GM12892 (cell line): ENCODE data around the gene C9orf78.
"Not testable (repeated sequence)": the region's sequence is repeated elsewhere in the genome, so short reads cannot be mapped to it uniquely, and the experiment has no call there.

Experiments
- DNase-seq: peaks from one replicate; pipeline ENCODE4 v3.0.0; 2011; ENCODE audit not compliant: insufficient read length
- FAIRE-seq: peaks from 2 replicates; lab custom pipeline; 2011; peaks lifted over from hg19 to GRCh38; lab: Jason Lieb, UNC
- POLR2A ChIP-seq: IDR thresholded peaks from 2 replicates; pipeline ENCODE4 v1.6.1; 2011; ENCODE audit warnings: low read depth, low read length, control low read depth
- POLR2AphosphoS5 ChIP-seq: IDR thresholded peaks from 2 replicates; pipeline ENCODE4 v1.6.1; 2011; ENCODE audit warnings: low read depth, low read length, control low read depth
- TAF1 ChIP-seq: IDR thresholded peaks from 2 replicates; pipeline ENCODE4 v1.6.1; 2011; ENCODE audit warnings: low read depth, mild to moderate bottlenecking, control low read depth, low read length, borderline replicate concordance

Gene C9orf78

GRCh38 chr9:129798973-129799372 is 36.1 kb downstream of the C9orf78 start:
- FAIRE-seq = no peak
- TF ChIP-seq TAF1 = no peak

GRCh38 chr9:129796029-129796428 is 39.0 kb downstream of the C9orf78 start:
- FAIRE-seq, DNase-seq: not testable (repeated sequence)

More at GRCh38 chr9:129798973-129799372, 36.1 kb downstream of the C9orf78 start:
- no peak for DNase-seq

GRCh38 chr9:129794549-129794948 is 40.5 kb downstream of the C9orf78 start:
- no peak for FAIRE-seq
- no peak for TF ChIP-seq POLR2AphosphoS5
- no peak for TF ChIP-seq TAF1
- TF ChIP-seq POLR2A = no peak
- no peak for DNase-seq

- FAIRE-seq (no peak), DNase-seq (no peak)
- no peak for TF ChIP-seq TAF1
- TF ChIP-seq POLR2AphosphoS5 = no peak
- TF ChIP-seq POLR2A = no peak
Observed at GRCh38 chr9:129786481-129786880, 48.6 kb downstream of the C9orf78 start.

DNA sequence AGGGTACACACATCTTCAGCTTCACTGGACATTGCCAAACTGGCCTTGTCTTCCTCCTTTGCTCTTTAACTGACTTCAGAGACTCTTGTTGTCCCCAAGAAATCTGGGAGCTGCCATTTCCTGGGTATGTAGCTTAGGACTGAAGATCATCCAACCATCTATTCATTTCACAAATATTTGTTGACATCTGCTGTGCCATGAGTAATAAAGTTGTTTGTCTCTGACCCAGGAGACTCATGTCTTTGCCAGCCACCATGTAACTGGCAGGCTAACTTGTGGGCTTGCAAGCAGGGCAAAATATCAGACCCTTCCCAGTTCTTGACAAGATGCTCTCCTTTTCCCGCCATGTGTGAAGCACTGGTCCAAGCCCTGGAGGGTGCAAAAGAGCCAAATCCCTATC is 49.2 kb downstream of the C9orf78 start:
- DNase-seq (no peak), FAIRE-seq (no peak)
- TF ChIP-seq POLR2A (no peak), TAF1 (no peak), POLR2AphosphoS5 (no peak)

GRCh38 chr9:129784970-129785369 is 50.1 kb downstream of the C9orf78 start:
- FAIRE-seq, DNase-seq: not testable (repeated sequence)

- DNase-seq (peak; percentile 66), FAIRE-seq (peak; percentile 54)
- no peak for TF ChIP-seq POLR2A
Observed at GRCh38 chr9:129783516-129784361, 51.3 kb downstream of the C9orf78 start.

- DNase-seq = no peak
- TF ChIP-seq POLR2A (no peak), TAF1 (no peak), POLR2AphosphoS5 (no peak)
- no peak for FAIRE-seq
Observed at GRCh38 chr9:129781981-129782380, 53.1 kb downstream of the C9orf78 start.

- DNase-seq (no peak), FAIRE-seq (no peak)
- TF ChIP-seq POLR2AphosphoS5 (no peak), TAF1 (no peak), POLR2A (no peak)
Observed at GRCh38 chr9:129781131-129781530, 53.9 kb downstream of the C9orf78 start.

DNA sequence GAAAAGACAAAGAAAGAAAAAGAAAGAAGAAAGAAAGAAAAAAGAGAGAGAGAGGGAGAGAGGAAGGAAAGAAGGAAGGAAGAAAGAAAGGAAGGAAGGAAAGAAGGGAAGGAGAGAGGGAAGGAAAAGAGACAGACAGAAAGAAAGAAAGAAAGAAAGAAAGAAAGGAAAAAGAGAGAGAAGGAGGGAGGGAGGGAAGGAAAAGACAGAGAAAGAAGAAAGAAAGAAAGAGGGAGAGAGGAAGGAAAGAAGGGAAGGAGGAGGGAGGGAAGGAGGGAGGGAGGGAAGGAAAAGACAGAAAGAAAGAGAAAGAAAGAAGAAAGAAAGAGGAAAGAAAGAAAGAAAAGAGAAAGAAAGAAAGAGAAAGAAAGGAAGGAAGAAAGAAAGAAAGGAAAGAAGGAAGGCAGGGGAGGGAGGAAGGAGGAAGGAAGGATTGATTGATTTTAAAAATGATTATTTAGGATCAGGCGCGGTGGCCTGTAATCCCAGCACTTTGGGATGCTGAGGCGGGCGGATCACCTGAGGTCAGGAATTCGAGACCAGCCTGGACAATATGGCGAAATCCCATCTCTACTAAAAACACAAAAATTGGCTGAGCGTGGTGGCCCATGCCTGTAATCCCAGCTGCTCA is 55.4 kb downstream of the C9orf78 start:
- no peak for FAIRE-seq
- TF ChIP-seq POLR2AphosphoS5 (no peak), TAF1 (no peak), POLR2A (no peak)

GRCh38 chr9:129778469-129778868 is 56.6 kb downstream of the C9orf78 start:
- no peak for TF ChIP-seq POLR2AphosphoS5
- TF ChIP-seq TAF1 = no peak
- no peak for TF ChIP-seq POLR2A
- FAIRE-seq (no peak), DNase-seq (no peak)

More for the DNA sequence above, 55.4 kb downstream of the C9orf78 start:
- DNase-seq = no peak

DNA sequence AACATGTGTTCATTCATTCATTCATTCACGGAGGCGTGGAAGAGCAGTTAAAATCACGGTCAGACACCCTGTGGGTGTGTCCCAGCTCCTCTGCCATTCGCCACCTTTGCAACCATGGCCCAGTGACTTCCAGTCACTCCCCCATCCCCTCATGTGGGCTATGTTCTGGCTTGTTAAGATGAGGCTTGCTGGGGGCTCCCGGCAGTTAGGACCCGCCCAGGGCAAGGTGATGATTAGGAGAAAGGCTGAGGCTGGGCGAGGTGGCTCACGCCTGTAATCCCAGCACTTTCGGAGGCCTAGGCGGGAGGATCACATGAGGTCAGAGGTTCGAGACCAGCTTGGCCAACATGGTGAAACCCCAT is 57.3 kb downstream of the C9orf78 start:
- FAIRE-seq (no peak), DNase-seq (no peak)
- TF ChIP-seq POLR2A (no peak), TAF1 (no peak), POLR2AphosphoS5 (no peak)
